ENCODE data around the gene PGLYRP4. TPM values are rescaled to one million over a fixed set of nuclear protein-coding genes. Genes with fewer than 3 reads are reported as not detected.
A peak's percentile ranks its signal among the peaks of the same experiment; 100 is the strongest.

The PGLYRP4 gene
- total and polyA plus RNA-seq, 7 experiments from 2014 or later: not detected

DNA sequence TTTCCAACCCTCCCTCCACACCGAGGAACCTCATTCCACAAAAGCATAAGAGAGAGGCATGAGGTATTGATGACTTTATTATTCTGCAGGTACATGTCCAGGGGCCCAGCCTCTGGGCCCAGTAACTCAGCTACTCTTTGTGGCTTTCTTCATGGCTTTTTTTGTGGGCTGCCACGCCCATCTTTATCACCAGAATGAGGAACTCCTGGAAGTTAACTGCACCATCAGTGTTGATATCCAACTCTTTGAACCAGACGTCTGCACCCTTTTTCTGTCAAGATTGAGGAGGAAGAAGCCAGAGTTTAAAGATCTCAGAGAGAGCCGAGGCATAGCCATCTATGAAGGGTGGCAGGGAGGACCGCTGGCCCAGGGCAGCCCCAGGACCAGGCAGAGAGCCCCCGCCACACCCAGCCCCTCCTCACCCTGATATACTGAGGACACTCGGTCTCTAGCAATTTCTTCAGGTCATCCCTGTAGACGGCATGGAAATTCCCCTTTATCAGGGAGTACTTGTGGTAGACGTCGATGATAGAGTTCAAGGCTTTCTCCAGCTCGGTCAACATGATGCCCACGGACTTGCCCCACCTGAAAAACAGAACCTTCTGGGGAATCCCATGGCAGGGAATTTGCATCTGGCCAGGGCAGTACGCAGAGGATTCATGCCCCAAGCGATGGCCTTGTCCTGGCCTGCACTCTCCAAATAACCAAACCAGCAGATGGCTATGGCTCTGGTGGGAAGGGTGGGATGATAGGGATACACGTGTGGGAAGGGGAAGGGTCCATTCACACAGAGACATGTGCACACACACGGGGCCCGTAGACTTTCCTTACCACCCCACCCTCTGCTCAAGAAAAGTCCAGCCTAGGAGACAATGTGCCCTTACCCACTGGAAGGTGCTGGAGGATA is 41.6 kb upstream of the PGLYRP4 start:
- H3K9me3 ChIP-seq (ENCODE audit: control insufficient read depth in 2 of 3, low read length in 3 of 3): no peaks in the 10 kb centered on the region
- Mint-ChIP-seq H3K4me1 (peaks cover 0 to 7% (median 0%) of the 10 kb centered on the region in 7 donors), H3K27ac (no peak overlapping the region), H3K27me3 (peaks cover 5 to 36% (median 13%) of the 10 kb centered on the region in 5 donors), H3K4me3 (no peak overlapping the region), H3K9me3 (no peaks in the 10 kb centered on the region), H3K36me3 (no peaks in the 10 kb centered on the region)
- intact Hi-C loops (cut with micrococcal nuclease): no loop called here
- POLR2A ChIA-PET: no interaction called here
- no peak for DNase-seq
- H3K27ac ChIP-seq (ENCODE audit: low read depth, low read length): no peak overlapping the region
- no peaks in the 10 kb centered on the region for H3K36me3 ChIP-seq (ENCODE audit: control insufficient read depth in 2 of 3, insufficient read depth in 3 of 3, low read length in 3 of 3)
- no peak overlapping the region for H3K4me3 ChIP-seq (ENCODE audit: low read length)
- no peaks in the 10 kb centered on the region for H3K27me3 ChIP-seq (ENCODE audit: control insufficient read depth in 2 of 2, insufficient read depth in 2 of 2, low read length in 2 of 2)
- H3K4me1 ChIP-seq (ENCODE audit: control insufficient read depth in 2 of 2, insufficient read depth in 2 of 2, low read length in 2 of 2): no peaks in the 10 kb centered on the region
- CTCF ChIA-PET: no interaction called here
- ATAC-seq: peak; percentile 14

DNA sequence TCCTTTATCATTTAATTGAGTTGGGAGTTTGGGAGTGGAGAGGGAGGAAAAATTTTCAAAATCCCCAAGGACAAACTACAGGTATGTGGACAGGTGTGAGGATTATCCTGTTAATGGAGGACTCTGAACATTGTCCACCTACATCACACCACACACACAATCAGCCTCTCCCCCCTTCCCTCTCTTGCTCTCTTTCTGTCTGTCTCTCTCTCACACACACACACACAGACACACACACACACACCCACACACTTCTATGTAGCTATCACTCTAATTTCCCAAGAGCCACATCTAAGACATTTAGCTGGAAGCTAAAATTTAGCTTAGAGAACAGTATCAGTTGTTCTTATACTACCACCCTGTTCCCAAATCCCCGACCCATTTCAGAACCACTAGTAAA is 40.8 kb upstream of the PGLYRP4 start:
- no peak overlapping the region for H3K4me3 ChIP-seq (ENCODE audit: low read length)
- H3K27ac ChIP-seq (ENCODE audit: low read depth, low read length): no peak overlapping the region
- peaks cover 5 to 28% (median 13%) of the 10 kb centered on the region in 5 donors for H3K27me3 Mint-ChIP-seq
- H3K9me3 Mint-ChIP-seq: no peaks in the 10 kb centered on the region
- POLR2A ChIA-PET: no interaction called here
- H3K4me3 Mint-ChIP-seq: no peak overlapping the region
- peaks cover 0 to 7% (median 0%) of the 10 kb centered on the region in 7 donors for H3K4me1 Mint-ChIP-seq
- H3K9me3 ChIP-seq (ENCODE audit: control insufficient read depth in 2 of 3, low read length in 3 of 3): no peaks in the 10 kb centered on the region
- peak overlapping the region in 1 of 9 donors; percentile 7 for H3K27ac Mint-ChIP-seq
- DNase-seq (no peak), ATAC-seq (no peak)
- H3K27me3 ChIP-seq (ENCODE audit: control insufficient read depth in 2 of 2, insufficient read depth in 2 of 2, low read length in 2 of 2): no peaks in the 10 kb centered on the region
- no peaks in the 10 kb centered on the region for H3K4me1 ChIP-seq (ENCODE audit: control insufficient read depth in 2 of 2, insufficient read depth in 2 of 2, low read length in 2 of 2)
- H3K36me3 Mint-ChIP-seq: no peaks in the 10 kb centered on the region
- intact Hi-C loops (cut with micrococcal nuclease): no loop called here
- H3K36me3 ChIP-seq (ENCODE audit: control insufficient read depth in 2 of 3, insufficient read depth in 3 of 3, low read length in 3 of 3): no peaks in the 10 kb centered on the region
- CTCF ChIA-PET: no interaction called here

DNA sequence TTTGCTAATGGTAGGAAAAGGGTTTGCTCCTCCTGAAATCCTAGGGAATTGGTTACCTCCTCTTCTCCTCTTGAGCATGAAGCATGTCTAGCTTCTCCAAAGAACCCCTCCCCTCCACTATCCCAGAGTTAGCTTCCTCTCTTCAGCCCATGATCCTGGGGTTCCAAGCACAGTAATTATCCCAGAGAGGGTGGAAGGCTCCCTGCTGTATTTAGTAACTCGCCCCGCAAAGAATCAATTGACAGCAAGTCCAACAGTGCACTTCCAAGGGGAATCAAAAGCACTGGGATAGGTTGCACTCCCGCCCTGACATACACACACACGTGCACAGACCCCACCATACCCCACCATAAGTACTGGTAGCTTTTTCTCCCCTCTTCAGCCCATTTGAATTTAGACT is 39.1 kb upstream of the PGLYRP4 start:
- CTCF ChIA-PET: no interaction called here
- ATAC-seq (no peak), DNase-seq (no peak)
- Mint-ChIP-seq H3K27ac (no peak overlapping the region), H3K27me3 (peaks cover 4 to 20% (median 13%) of the 10 kb centered on the region in 5 donors), H3K9me3 (peaks cover 0 to 4% (median 0%) of the 10 kb centered on the region in 11 donors), H3K4me1 (peaks cover 0 to 7% (median 0%) of the 10 kb centered on the region in 7 donors), H3K36me3 (no peaks in the 10 kb centered on the region), H3K4me3 (no peak overlapping the region)
- Histone ChIP-seq H3K4me3 (ENCODE audit: low read length) (no peak overlapping the region), H3K27me3 (ENCODE audit: control insufficient read depth in 2 of 2, insufficient read depth in 2 of 2, low read length in 2 of 2) (peaks cover 0 to 4% of the 10 kb centered on the region in 2 donors), H3K36me3 (ENCODE audit: control insufficient read depth in 2 of 3, insufficient read depth in 3 of 3, low read length in 3 of 3) (no peaks in the 10 kb centered on the region), H3K27ac (ENCODE audit: low read depth, low read length) (no peak overlapping the region), H3K9me3 (ENCODE audit: control insufficient read depth in 2 of 3, low read length in 3 of 3) (no peaks in the 10 kb centered on the region), H3K4me1 (ENCODE audit: control insufficient read depth in 2 of 2, insufficient read depth in 2 of 2, low read length in 2 of 2) (no peaks in the 10 kb centered on the region)
- POLR2A ChIA-PET: no interaction called here
- intact Hi-C loops (cut with micrococcal nuclease): no loop called here

DNA sequence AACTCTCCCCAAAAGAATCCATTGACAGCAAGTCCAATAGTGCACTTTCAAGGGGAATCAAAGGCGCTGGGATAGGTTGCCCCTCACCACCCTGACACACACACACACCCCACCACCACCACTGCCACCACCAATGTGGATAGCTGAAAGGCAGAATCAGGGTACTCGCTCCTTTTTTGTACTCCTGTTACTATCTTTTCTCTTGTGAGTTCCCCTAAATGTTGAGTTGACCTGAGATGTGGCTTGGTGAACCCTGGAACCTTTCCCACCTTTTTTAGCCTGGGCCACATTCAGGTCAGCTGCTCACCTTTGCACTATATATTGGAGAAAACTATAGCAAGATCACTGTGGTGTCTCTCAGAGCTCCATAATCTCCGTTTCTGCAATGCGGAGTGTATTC is 38.4 kb upstream of the PGLYRP4 start:
- peaks cover 9 to 20% (median 13%) of the 10 kb centered on the region in 5 donors for H3K27me3 Mint-ChIP-seq
- Histone ChIP-seq H3K36me3 (ENCODE audit: control insufficient read depth in 2 of 3, insufficient read depth in 3 of 3, low read length in 3 of 3) (no peaks in the 10 kb centered on the region), H3K27ac (ENCODE audit: low read depth, low read length) (no peak overlapping the region), H3K27me3 (ENCODE audit: control insufficient read depth in 2 of 2, insufficient read depth in 2 of 2, low read length in 2 of 2) (peaks cover 0 to 4% of the 10 kb centered on the region in 2 donors), H3K4me1 (ENCODE audit: control insufficient read depth in 2 of 2, insufficient read depth in 2 of 2, low read length in 2 of 2) (no peaks in the 10 kb centered on the region), H3K9me3 (ENCODE audit: control insufficient read depth in 2 of 3, low read length in 3 of 3) (no peaks in the 10 kb centered on the region), H3K4me3 (ENCODE audit: low read length) (no peak overlapping the region)
- H3K4me3 Mint-ChIP-seq: no peak overlapping the region
- H3K36me3 Mint-ChIP-seq: peaks cover 0 to 5% (median 0%) of the 10 kb centered on the region in 5 donors
- ATAC-seq (no peak), DNase-seq (no peak)
- ChIA-PET POLR2A (no interaction called here), CTCF (no interaction called here)
- peaks cover 0 to 7% (median 0%) of the 10 kb centered on the region in 7 donors for H3K4me1 Mint-ChIP-seq
- no peak overlapping the region for H3K27ac Mint-ChIP-seq
- H3K9me3 Mint-ChIP-seq: peaks cover 0 to 11% (median 1%) of the 10 kb centered on the region in 11 donors
- intact Hi-C loops (cut with micrococcal nuclease): no loop called here

DNA sequence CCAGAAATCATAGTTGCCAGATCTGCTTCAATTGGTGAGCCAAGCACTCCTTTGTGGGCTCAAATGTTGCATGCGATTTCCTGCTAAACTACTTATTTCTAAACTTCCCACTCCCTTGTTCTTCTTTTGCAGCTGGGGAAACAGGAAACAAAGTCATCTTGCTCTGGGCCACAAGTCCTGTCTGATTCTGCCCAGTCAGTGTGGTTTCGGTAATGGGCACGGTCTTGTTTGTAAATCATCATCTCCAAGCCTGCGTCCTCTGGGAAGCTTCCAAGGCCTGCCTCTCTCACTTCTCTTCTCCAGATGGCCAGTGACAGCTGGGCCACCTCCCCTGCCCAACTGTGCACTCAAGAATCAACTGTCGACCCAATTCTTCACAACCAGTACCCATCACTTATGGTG is 37.9 kb upstream of the PGLYRP4 start:
- peaks cover 0 to 4% of the 10 kb centered on the region in 2 donors for H3K27me3 ChIP-seq (ENCODE audit: control insufficient read depth in 2 of 2, insufficient read depth in 2 of 2, low read length in 2 of 2)
- no peak overlapping the region for H3K27ac Mint-ChIP-seq
- peaks cover 0 to 6% (median 0%) of the 10 kb centered on the region in 5 donors for H3K36me3 Mint-ChIP-seq
- peak; percentile 78 for ATAC-seq
- no peak overlapping the region for H3K4me3 Mint-ChIP-seq
- ChIA-PET POLR2A (no interaction called here), CTCF (interaction anchor here (0.7 kb wide), 1 partner anchor 69 kb away, joined by 3 read pairs; no protein-coding TSS in a partner anchor)
- H3K4me1 ChIP-seq (ENCODE audit: control insufficient read depth in 2 of 2, insufficient read depth in 2 of 2, low read length in 2 of 2): no peaks in the 10 kb centered on the region
- no peak for DNase-seq
- peaks cover 11 to 23% (median 15%) of the 10 kb centered on the region in 5 donors for H3K27me3 Mint-ChIP-seq
- H3K9me3 ChIP-seq (ENCODE audit: control insufficient read depth in 2 of 3, low read length in 3 of 3): no peaks in the 10 kb centered on the region
- intact Hi-C loops (cut with micrococcal nuclease): no loop called here
- H3K27ac ChIP-seq (ENCODE audit: low read depth, low read length): no peak overlapping the region
- H3K4me3 ChIP-seq (ENCODE audit: low read length): no peak overlapping the region
- peaks cover 0 to 16% (median 6%) of the 10 kb centered on the region in 11 donors for H3K9me3 Mint-ChIP-seq
- H3K36me3 ChIP-seq (ENCODE audit: control insufficient read depth in 2 of 3, insufficient read depth in 3 of 3, low read length in 3 of 3): no peaks in the 10 kb centered on the region
- H3K4me1 Mint-ChIP-seq: peaks cover 0 to 7% (median 0%) of the 10 kb centered on the region in 7 donors

DNA sequence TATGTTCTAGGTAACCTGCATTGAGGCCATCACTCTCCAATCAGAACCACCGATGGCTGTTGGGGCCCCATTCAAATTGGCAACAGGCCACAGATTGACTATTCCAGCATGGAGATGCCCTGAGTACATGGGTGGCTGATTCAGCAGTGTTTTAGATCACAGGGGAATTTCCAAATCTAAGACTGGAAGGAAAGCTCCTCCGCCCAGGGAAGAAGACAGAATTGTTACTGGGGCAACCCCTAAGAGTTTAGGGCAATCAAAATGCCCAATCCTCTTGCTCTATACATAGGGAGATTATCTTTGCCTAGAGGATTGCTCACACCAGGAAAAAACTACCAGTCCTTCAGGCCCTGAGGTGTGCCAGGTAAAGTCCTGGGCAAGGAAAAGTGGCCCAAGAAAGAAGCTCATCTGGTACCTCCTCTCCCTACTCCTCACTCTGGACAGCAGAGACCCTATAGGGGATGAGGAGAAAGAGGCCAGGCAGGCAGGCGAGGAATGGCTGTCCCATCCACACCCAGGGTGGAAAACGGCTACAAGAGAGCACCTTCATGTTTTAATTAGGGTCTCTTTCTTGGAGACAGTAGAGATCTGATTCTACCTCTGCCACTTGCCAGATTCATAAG is 36.4 kb upstream of the PGLYRP4 start:
- intact Hi-C loops (cut with micrococcal nuclease): no loop called here
- Mint-ChIP-seq H3K36me3 (peaks cover 0 to 6% (median 0%) of the 10 kb centered on the region in 5 donors), H3K9me3 (peaks cover 0 to 24% (median 10%) of the 10 kb centered on the region in 11 donors), H3K27ac (no peak overlapping the region), H3K4me1 (peaks cover 0 to 7% (median 0%) of the 10 kb centered on the region in 7 donors), H3K27me3 (peaks cover 7 to 21% (median 17%) of the 10 kb centered on the region in 5 donors), H3K4me3 (no peak overlapping the region)
- no peak for ATAC-seq
- POLR2A ChIA-PET: no interaction called here
- H3K9me3 ChIP-seq (ENCODE audit: control insufficient read depth in 2 of 3, low read length in 3 of 3): no peaks in the 10 kb centered on the region
- no peak overlapping the region for H3K27ac ChIP-seq (ENCODE audit: low read depth, low read length)
- no peaks in the 10 kb centered on the region for H3K4me1 ChIP-seq (ENCODE audit: control insufficient read depth in 2 of 2, insufficient read depth in 2 of 2, low read length in 2 of 2)
- H3K27me3 ChIP-seq (ENCODE audit: control insufficient read depth in 2 of 2, insufficient read depth in 2 of 2, low read length in 2 of 2): peaks cover 0 to 4% of the 10 kb centered on the region in 2 donors
- CTCF ChIA-PET: interaction anchor here (0.6 kb wide), 1 partner anchor 38 kb away, joined by 3 read pairs; no protein-coding TSS in a partner anchor
- H3K36me3 ChIP-seq (ENCODE audit: control insufficient read depth in 2 of 3, insufficient read depth in 3 of 3, low read length in 3 of 3): no peaks in the 10 kb centered on the region
- no peak for DNase-seq
- no peak overlapping the region for H3K4me3 ChIP-seq (ENCODE audit: low read length)

Measured in naive thymus-derived CD4-positive, alpha-beta T cell (primary cell).